PFSK-1 (cell line): Measurements from ENCODE around the gene LYRM1.

Experiments
- FOXP2 ChIP-seq: optimal IDR thresholded peaks from 2 replicates; pipeline ENCODE3; 2011; ENCODE audit warnings: borderline replicate concordance, control low read depth, inconsistent platforms; ENCODE audit not compliant: insufficient read depth; ENCODE audit errors: extremely low read length, extremely low read depth
- POLR2AphosphoS5 ChIP-seq: IDR thresholded peaks from 2 replicates; pipeline ENCODE4 v1.6.1; 2012; ENCODE audit warnings: low read depth, mild to moderate bottlenecking, control low read depth, low read length, moderate library complexity
- SIN3A ChIP-seq: IDR thresholded peaks from 2 replicates; pipeline ENCODE4 v1.6.1; 2012; ENCODE audit warnings: mild to moderate bottlenecking, low read length, moderate library complexity, borderline replicate concordance; ENCODE audit not compliant: insufficient read depth
- TAF1 ChIP-seq: IDR thresholded peaks from 2 replicates; pipeline ENCODE4 v1.6.1; 2012; ENCODE audit warnings: low read length, control low read depth, borderline replicate concordance; ENCODE audit not compliant: insufficient read depth
- TF ChIP-seq, protein P1 (sequence below), 2 experiments: IDR thresholded peaks; 2 replicates each; pipeline versions ENCODE4 v1.6.1 to v1.8.0; 2011 to 2012; ENCODE audit warnings: low read depth in 2 of 2, low read length in 2 of 2, control low read depth in 1 of 2, inconsistent platforms in 1 of 2, mild to moderate bottlenecking in 1 of 2, moderate library complexity in 1 of 2; ENCODE audit not compliant: insufficient read depth in 1 of 2

The LYRM1 gene

DNA sequence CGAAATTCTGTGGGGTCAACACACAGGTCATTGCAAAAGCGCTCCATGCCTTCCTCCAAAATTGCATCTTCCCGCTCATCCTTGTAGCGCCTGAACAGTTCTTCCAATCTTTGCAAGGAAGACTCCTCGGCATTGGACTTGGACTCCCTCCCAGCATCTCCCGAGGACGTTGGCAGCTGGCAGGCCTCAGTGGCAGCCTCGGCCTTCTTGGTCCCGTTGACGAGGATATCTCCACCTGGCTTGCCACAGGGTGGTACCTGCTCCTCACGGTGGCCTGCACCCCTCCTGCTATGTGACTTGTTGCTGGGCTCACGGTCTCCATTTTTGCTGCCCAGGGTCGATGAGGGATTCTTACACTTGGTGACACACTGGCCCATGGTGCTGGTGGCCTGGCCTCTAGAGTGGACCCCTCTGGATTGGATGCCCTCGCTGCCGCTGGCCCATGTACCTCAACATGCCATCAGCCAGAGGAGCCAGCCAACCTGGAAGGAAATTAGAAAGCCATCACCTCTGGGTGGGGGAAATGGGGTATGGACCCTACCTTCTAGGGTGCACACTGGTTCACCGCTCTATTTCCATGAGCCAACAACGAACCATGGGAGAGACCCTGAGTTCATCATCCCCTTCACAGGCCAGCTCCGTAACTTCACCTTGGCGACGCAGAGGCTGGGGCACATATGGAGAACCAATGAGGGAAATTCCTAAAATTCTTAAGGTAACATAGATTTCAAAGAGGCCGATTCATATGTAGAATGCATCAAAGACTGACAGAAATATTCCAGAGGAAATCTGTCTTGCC, 38.2 kb upstream of the LYRM1 start:
- TF ChIP-seq SIN3A (no peak), FOXP2 (no peak), POLR2AphosphoS5 (no peak), TAF1 (no peak)
- TF ChIP-seq, protein P1, sequence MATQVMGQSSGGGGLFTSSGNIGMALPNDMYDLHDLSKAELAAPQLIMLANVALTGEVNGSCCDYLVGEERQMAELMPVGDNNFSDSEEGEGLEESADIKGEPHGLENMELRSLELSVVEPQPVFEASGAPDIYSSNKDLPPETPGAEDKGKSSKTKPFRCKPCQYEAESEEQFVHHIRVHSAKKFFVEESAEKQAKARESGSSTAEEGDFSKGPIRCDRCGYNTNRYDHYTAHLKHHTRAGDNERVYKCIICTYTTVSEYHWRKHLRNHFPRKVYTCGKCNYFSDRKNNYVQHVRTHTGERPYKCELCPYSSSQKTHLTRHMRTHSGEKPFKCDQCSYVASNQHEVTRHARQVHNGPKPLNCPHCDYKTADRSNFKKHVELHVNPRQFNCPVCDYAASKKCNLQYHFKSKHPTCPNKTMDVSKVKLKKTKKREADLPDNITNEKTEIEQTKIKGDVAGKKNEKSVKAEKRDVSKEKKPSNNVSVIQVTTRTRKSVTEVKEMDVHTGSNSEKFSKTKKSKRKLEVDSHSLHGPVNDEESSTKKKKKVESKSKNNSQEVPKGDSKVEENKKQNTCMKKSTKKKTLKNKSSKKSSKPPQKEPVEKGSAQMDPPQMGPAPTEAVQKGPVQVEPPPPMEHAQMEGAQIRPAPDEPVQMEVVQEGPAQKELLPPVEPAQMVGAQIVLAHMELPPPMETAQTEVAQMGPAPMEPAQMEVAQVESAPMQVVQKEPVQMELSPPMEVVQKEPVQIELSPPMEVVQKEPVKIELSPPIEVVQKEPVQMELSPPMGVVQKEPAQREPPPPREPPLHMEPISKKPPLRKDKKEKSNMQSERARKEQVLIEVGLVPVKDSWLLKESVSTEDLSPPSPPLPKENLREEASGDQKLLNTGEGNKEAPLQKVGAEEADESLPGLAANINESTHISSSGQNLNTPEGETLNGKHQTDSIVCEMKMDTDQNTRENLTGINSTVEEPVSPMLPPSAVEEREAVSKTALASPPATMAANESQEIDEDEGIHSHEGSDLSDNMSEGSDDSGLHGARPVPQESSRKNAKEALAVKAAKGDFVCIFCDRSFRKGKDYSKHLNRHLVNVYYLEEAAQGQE (IDR thresholded peaks at IDR 0.05; ENCODE audit: insufficient read depth in 1 of 2, low read depth in 2 of 2, low read length in 2 of 2): no peak

DNA sequence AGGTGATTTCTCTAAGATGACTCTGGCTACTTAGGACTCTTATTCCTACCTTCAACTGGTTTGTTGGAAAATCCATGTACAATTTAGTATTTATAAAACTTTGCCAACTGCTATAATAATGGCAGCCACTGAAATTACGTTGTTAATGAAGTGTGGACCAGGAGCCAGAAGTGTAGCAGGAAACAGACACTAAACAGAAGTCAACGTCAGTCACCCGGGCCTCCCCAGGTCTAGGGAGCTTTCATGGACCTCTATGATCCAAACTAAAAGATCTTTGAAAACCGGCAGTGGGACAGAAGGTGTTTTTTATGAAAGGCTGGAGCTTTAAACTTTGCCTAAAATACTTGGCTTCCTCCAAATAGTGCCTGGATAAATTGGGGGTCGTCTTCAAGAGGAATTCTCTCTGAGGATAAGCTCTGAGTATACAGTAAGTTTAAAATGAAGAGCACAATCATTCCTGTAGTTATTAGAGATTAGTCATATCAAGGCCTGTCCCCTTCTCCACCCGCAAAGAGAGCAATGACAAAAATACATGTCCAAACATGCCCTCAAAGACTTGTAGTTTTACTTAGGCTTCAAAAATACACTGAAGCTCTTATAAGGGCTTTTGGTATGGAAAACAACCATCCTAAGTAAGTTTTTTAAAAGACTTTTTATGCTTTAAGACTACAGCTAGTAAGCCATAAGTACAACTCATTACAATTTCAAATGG, 35.0 kb upstream of the LYRM1 start:
- no peak for TF ChIP-seq SIN3A
- TF ChIP-seq, protein P1 (IDR thresholded peaks at IDR 0.05; ENCODE audit: insufficient read depth in 1 of 2, low read depth in 2 of 2, low read length in 2 of 2): no peak
- no peak for TF ChIP-seq POLR2AphosphoS5
- no peak for TF ChIP-seq TAF1

DNA sequence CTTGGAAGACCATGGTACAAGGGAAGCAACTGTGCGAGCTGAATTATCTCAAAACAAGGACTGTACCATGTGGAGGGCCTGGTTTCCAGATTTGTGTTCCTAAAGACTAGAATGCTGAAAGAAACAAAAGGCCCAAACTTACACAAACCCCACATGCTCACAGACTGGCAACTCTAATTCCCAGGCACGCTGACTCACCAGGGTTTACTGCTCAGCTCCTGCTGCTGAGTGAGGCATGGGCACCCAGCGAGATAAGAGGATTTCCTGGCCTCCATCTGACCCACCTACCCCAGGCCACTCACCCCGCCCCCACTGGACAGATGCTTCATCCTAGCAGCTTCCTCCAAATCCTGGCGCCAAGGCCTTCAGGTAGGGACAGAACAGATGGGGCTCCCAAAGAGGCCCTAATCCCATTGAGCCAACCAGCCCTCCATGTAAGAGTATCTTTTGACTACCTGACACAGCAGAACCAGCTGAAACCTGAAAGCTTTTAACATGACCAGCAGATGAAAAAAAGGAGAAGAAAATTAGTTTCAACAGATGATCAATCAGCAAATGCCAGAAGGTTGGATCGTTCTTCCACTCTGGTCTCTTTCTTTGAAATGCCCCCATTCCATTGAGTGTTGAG, 34.3 kb upstream of the LYRM1 start:
- TF ChIP-seq, protein P1 (IDR thresholded peaks at IDR 0.05; ENCODE audit: insufficient read depth in 1 of 2, low read depth in 2 of 2, low read length in 2 of 2): no peak
- TF ChIP-seq POLR2AphosphoS5: no peak

DNA sequence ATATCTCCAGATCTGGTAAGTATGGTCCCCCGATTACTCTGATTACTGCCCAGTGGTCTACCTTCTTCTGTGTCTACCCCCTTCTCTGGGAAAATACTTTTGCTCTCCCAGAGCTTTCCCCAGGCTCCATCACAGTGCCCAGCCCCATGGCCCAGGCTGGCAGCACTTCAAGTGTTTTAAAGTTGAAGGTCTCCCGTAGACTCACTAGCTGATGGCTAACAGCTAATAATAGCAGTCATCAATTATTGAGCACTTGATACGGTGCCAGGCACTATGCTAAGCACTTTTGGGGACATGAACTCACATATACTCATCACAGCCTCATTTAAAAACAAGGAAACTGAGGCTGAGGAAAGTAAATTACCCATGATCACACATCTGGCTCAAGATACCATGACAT, 33.8 kb upstream of the LYRM1 start:
- TF ChIP-seq FOXP2: no peak
- TF ChIP-seq POLR2AphosphoS5: no peak
- TF ChIP-seq SIN3A: no peak
- TF ChIP-seq TAF1: no peak
- TF ChIP-seq, protein P1 (IDR thresholded peaks at IDR 0.05; ENCODE audit: insufficient read depth in 1 of 2, low read depth in 2 of 2, low read length in 2 of 2): no peak
